Neural cell (in vitro differentiated cells): ENCODE data around the gene CSTB. TPM values are rescaled to one million over a fixed set of nuclear protein-coding genes. Genes with fewer than 3 reads are reported as not detected.

Source experiments
- H2AFZ ChIP-seq: fragments of 200-600, 300-800 bp; sonication (generic), shearing (Covaris generic); 2 replicates; pipeline ENCODE4 v1.6.0; 2014; ENCODE audit warnings: low read depth, mild to moderate bottlenecking, antibody characterized with exemption, low read length, moderate library complexity
- H3F3A ChIP-seq: fragments of 200-600 bp; shearing (Covaris generic); 2 replicates; pipeline ENCODE4 v1.6.1; 2016; ENCODE audit warnings: mild to moderate bottlenecking, moderate library complexity, mixed read lengths, antibody characterized with exemption, low read length; ENCODE audit not compliant: insufficient read depth, poor library complexity, severe bottlenecking
- H3K27ac ChIP-seq: fragments of 200-600, 300-800 bp; sonication (generic), shearing (Covaris generic); 2 replicates; pipeline ENCODE4 v1.5.1; 2014; ENCODE audit warnings: mild to moderate bottlenecking, low read length, moderate library complexity
- H3K27me3 ChIP-seq: fragments of 300-800, 200-600 bp; sonication (generic), shearing (Covaris generic); 2 replicates; pipeline ENCODE4 v1.6.0; 2014; ENCODE audit warnings: mild to moderate bottlenecking, low read depth, low read length, moderate library complexity; ENCODE audit not compliant: insufficient read depth
- H3K36me3 ChIP-seq: fragments of 300-800, 200-600 bp; sonication (generic), shearing (Covaris generic); 2 replicates; pipeline ENCODE4 v1.5.1; 2014; ENCODE audit warnings: mild to moderate bottlenecking, antibody characterized with exemption, low read length, moderate library complexity; ENCODE audit not compliant: insufficient read depth
- H3K4me2 ChIP-seq: fragments of 300-800, 200-600 bp; sonication (generic), shearing (Covaris generic); 2 replicates; pipeline ENCODE4 v1.6.0; 2014; ENCODE audit warnings: mild to moderate bottlenecking, low read length
- H3K4me3 ChIP-seq: fragments of 300-800, 200-600 bp; sonication (generic), shearing (Covaris generic); 2 replicates; pipeline ENCODE4 v1.5.1; 2014; ENCODE audit warnings: mild to moderate bottlenecking, low read length, moderate library complexity
- H3K79me2 ChIP-seq: fragments of 200-600 bp; shearing (Covaris generic); replicated peaks from 2 replicates; pipeline ENCODE4 v1.6.0; 2014; ENCODE audit warnings: mild to moderate bottlenecking, low read length, moderate library complexity; ENCODE audit not compliant: insufficient read depth
- H3K9ac ChIP-seq: fragments of 300-800, 200-600 bp; sonication (generic), shearing (Covaris generic); 2 replicates; pipeline ENCODE4 v1.6.1; 2016; ENCODE audit warnings: mild to moderate bottlenecking, low read length, mixed read lengths
- H3K9me2 ChIP-seq: fragments of 200-600 bp; shearing (Covaris generic); 2 replicates; pipeline ENCODE4 v1.6.1; 2016; ENCODE audit warnings: mild to moderate bottlenecking, low read length, mixed read lengths; ENCODE audit not compliant: insufficient read depth
- H3K9me3 ChIP-seq: fragments of 200-600, 300-800 bp; sonication (generic), shearing (Covaris generic); 2 replicates; pipeline ENCODE4 v1.6.1; 2016; ENCODE audit warnings: mild to moderate bottlenecking, mixed run types, low read length, moderate library complexity, mixed read lengths
- H4K20me1 ChIP-seq: fragments of 200-600 bp; shearing (Covaris generic); 2 replicates; pipeline ENCODE4 v1.6.1; 2016; ENCODE audit warnings: mild to moderate bottlenecking, mixed run types; ENCODE audit not compliant: insufficient read depth
- CTCF ChIP-seq: fragments of 450-650 bp; IDR thresholded peaks from 2 replicates; pipeline ENCODE4 v1.5.1; 2014; ENCODE audit warnings: antibody characterized with exemption, mild to moderate bottlenecking, moderate library complexity; ENCODE audit not compliant: poor library complexity, severe bottlenecking
- EP300 ChIP-seq: fragments of 450-650 bp; conservative IDR thresholded peaks from 2 replicates; pipeline ENCODE4 v1.6.1; 2014; ENCODE audit warnings: antibody characterized with exemption, mild to moderate bottlenecking, moderate library complexity; ENCODE audit not compliant: poor library complexity, severe bottlenecking
- EZH2 ChIP-seq: fragments of 200-600, 300-800 bp; shearing (Covaris generic), sonication (generic); IDR thresholded peaks from 2 replicates; pipeline ENCODE4 v1.6.1; 2014; ENCODE audit warnings: antibody characterized with exemption, low read length, borderline replicate concordance, mild to moderate bottlenecking; ENCODE audit not compliant: insufficient read depth, poor library complexity, severe bottlenecking
- MXI1 ChIP-seq: fragments of 450-650 bp; conservative IDR thresholded peaks from 2 replicates; pipeline ENCODE4 v1.6.1; 2014; ENCODE audit warnings: antibody characterized with exemption, mild to moderate bottlenecking; ENCODE audit not compliant: poor library complexity, severe bottlenecking
- POLR2AphosphoS5 ChIP-seq: IDR thresholded peaks from 2 replicates; pipeline ENCODE4 v1.6.1; 2012
- RAD21 ChIP-seq: fragments of 450-650 bp; conservative IDR thresholded peaks from 2 replicates; pipeline ENCODE4 v1.6.1; 2014; ENCODE audit warnings: antibody characterized with exemption, mild to moderate bottlenecking, moderate library complexity
- REST ChIP-seq: IDR thresholded peaks from 2 replicates; pipeline ENCODE4 v1.6.1; 2012; ENCODE audit warnings: borderline replicate concordance
- SMC3 ChIP-seq: fragments of 450-650 bp; conservative IDR thresholded peaks from 2 replicates; pipeline ENCODE4 v1.6.1; 2014; ENCODE audit warnings: antibody characterized with exemption, mild to moderate bottlenecking, moderate library complexity; ENCODE audit not compliant: poor library complexity
- TAF1 ChIP-seq: IDR thresholded peaks from 2 replicates; pipeline ENCODE4 v1.6.1; 2012; ENCODE audit warnings: low read depth
- polyA plus RNA-seq: library from polyadenylated mRNA; depleted of rRNA; stranded (reverse); fragments of >200 nt; gene quantifications from 2 replicates; pipeline ENCODE4 v1.2.3, GENCODE V29; 2014

CSTB gene
- polyA plus RNA-seq, 1 donor from 2014 or later: 9.7 TPM

GRCh38 chr21:43763901-43764523, 12.1 kb downstream of the CSTB start:
- no peak overlapping the region for H3K9ac ChIP-seq
- no peak for TF ChIP-seq TAF1
- TF ChIP-seq SMC3: no peak
- no peak for TF ChIP-seq CTCF
- no peak for TF ChIP-seq RAD21
- no peak for TF ChIP-seq REST
- TF ChIP-seq MXI1: no peak
- TF ChIP-seq EZH2: no peak
- TF ChIP-seq EP300: no peak
- no peak for TF ChIP-seq POLR2AphosphoS5
- no peaks in the 10 kb centered on the region for H3F3A ChIP-seq
- no peaks in the 10 kb centered on the region for H3K9me3 ChIP-seq
- no peak overlapping the region for H3K4me3 ChIP-seq
- H2AFZ ChIP-seq: no peak overlapping the region
- H4K20me1 ChIP-seq: no peaks in the 10 kb centered on the region
- H3K4me2 ChIP-seq: no peak overlapping the region
- no peak overlapping the region for H3K27ac ChIP-seq
- H3K9me2 ChIP-seq: no peaks in the 10 kb centered on the region
- H3K36me3 ChIP-seq: no peaks in the 10 kb centered on the region
- no peaks in the 10 kb centered on the region for H3K79me2 ChIP-seq
- H3K27me3 ChIP-seq: no peaks in the 10 kb centered on the region

GRCh38 chr21:43762303-43763128, 13.6 kb downstream of the CSTB start:
- no peaks in the 10 kb centered on the region for H3K9me3 ChIP-seq
- H3K27me3 ChIP-seq: no peaks in the 10 kb centered on the region
- no peaks in the 10 kb centered on the region for H3K9me2 ChIP-seq
- no peaks in the 10 kb centered on the region for H3K36me3 ChIP-seq
- no peaks in the 10 kb centered on the region for H4K20me1 ChIP-seq
- no peak overlapping the region for H3K27ac ChIP-seq
- H3K9ac ChIP-seq: no peak overlapping the region
- H2AFZ ChIP-seq: no peak overlapping the region
- no peaks in the 10 kb centered on the region for H3K79me2 ChIP-seq
- no peak overlapping the region for H3K4me3 ChIP-seq
- H3F3A ChIP-seq: no peaks in the 10 kb centered on the region
- TF ChIP-seq CTCF (no peak), REST (no peak), EZH2 (no peak)
- H3K4me2 ChIP-seq: no peak overlapping the region
